Activated CD4-positive, alpha-beta T cell treated with anti-CD3 and anti-CD28 coated beads, Interleukin-2, amount 50 U/mL, for 24 hours (primary cell): ENCODE measurements around the gene PTGER4.
"Not testable (repeated sequence)": the region's sequence is repeated elsewhere in the genome, so short reads cannot be mapped to it uniquely, and the experiment has no call there.

Experiments
- DNase-seq, 2 donors: peaks; one replicate each; pipeline ENCODE4 v3.0.0-alpha.2; 2020; ENCODE audit warnings: low read depth in 1 of 2, low spot score in 1 of 2

Gene PTGER4

GRCh38 chr5:40679913-40680681, at the start of gene PTGER4:
TSS of gene PTGER4 (plus strand) at chr5:40679915. CDS start at chr5:40680994, 1,079 bp downstream.
- no peak for DNase-seq

- DNase-seq: no peak
Measured at GRCh38 chr5:40630126-40630525, 49.6 kb upstream of the PTGER4 start.

GRCh38 chr5:40631236-40631635, 48.5 kb upstream of the PTGER4 start:
- DNase-seq: no peak

GRCh38 chr5:40634154-40634553, 45.6 kb upstream of the PTGER4 start:
- DNase-seq: no peak

GRCh38 chr5:40634593-40634992, 45.1 kb upstream of the PTGER4 start:
- DNase-seq: no peak

GRCh38 chr5:40639531-40639930, 40.2 kb upstream of the PTGER4 start:
- not testable (repeated sequence) for DNase-seq

- DNase-seq: no peak
Measured at GRCh38 chr5:40646266-40646665, 33.4 kb upstream of the PTGER4 start.

- no peak for DNase-seq
Measured at GRCh38 chr5:40648150-40648549, 31.6 kb upstream of the PTGER4 start.

GRCh38 chr5:40649463-40650030, 30.2 kb upstream of the PTGER4 start:
- DNase-seq: no peak

GRCh38 chr5:40651201-40651600, 28.5 kb upstream of the PTGER4 start:
- DNase-seq: no peak

- no peak for DNase-seq
Measured at GRCh38 chr5:40652441-40653220, 27.1 kb upstream of the PTGER4 start.

- no peak for DNase-seq
Measured at GRCh38 chr5:40653221-40654022, 26.3 kb upstream of the PTGER4 start.

GRCh38 chr5:40654377-40654991, 25.2 kb upstream of the PTGER4 start:
- no peak for DNase-seq

GRCh38 chr5:40655138-40655537, 24.6 kb upstream of the PTGER4 start:
- no peak for DNase-seq

- not testable (repeated sequence) for DNase-seq
Measured at GRCh38 chr5:40656091-40656490, 23.6 kb upstream of the PTGER4 start.

GRCh38 chr5:40656766-40657165, 22.9 kb upstream of the PTGER4 start:
- no peak for DNase-seq

GRCh38 chr5:40660751-40661150, 19.0 kb upstream of the PTGER4 start:
- DNase-seq: no peak

GRCh38 chr5:40665635-40666298, 13.9 kb upstream of the PTGER4 start:
- no peak for DNase-seq

GRCh38 chr5:40666657-40667056, 13.1 kb upstream of the PTGER4 start:
- no peak for DNase-seq

GRCh38 chr5:40667161-40667663, 12.5 kb upstream of the PTGER4 start:
- no peak for DNase-seq
